Psoas muscle (tissue), 8 donors: Measurements from ENCODE around the gene SMYD3. TPM values are rescaled to one million over a fixed set of nuclear protein-coding genes. Genes with fewer than 3 reads are reported as not detected.

Experiments used
- ATAC-seq, 4 donors: fragments of 200-7000 bp; cut with Tn5 transposase; one replicate each; pipeline ENCODE4 v1.9.1; 2020; ENCODE audit warnings: moderate library complexity in 3 of 4, mild to moderate bottlenecking in 2 of 4
- DNase-seq, 2 donors: peaks; one replicate each; pipeline ENCODE4 v3.0.0-alpha.2; 2020
- H3K27ac ChIP-seq: fragments of 200-600 bp; one replicate; pipeline ENCODE4 v1.8.0; 2022
- H3K27me3 ChIP-seq, 3 donors: fragments of 200-600 bp in 1 of 3; one replicate each; pipeline versions ENCODE4 v1.6.1 to v1.8.0; 2013 to 2022; ENCODE audit warnings: low read length in 2 of 3, mild to moderate bottlenecking in 2 of 3, moderate library complexity in 1 of 3; ENCODE audit not compliant: insufficient read depth in 3 of 3
- H3K36me3 ChIP-seq, 2 donors: fragments of 200-600 bp in 1 of 2; one replicate each; pipeline versions ENCODE4 v1.6.1 to v1.8.0; 2013 to 2022; ENCODE audit warnings: low read depth in 1 of 2, mild to moderate bottlenecking in 1 of 2, moderate library complexity in 1 of 2; ENCODE audit not compliant: insufficient read depth in 1 of 2
- H3K4me1 ChIP-seq: fragments of 200-600 bp; one replicate; pipeline ENCODE4 v1.8.0; 2022
- H3K4me3 ChIP-seq: fragments of 200-600 bp; one replicate; pipeline ENCODE4 v1.8.0; 2022; ENCODE audit warnings: mild to moderate bottlenecking
- H3K9me3 ChIP-seq: fragments of 200-600 bp; one replicate; pipeline ENCODE4 v1.8.0; 2022
- CTCF ChIP-seq: fragments of 200-600 bp; IDR thresholded peaks from one replicate; pipeline ENCODE4 v1.8.0; 2022; ENCODE audit warnings: antibody characterized with exemption
- WGBS, 3 donors: extraction: QIAGEN DNeasy Blood & Tissue Kit; methylation state at CpG; one replicate each; pipeline versions ENCODE4 v1.1.6 to v1.1.7; 2013; 5-methylcytosine and 5-hydroxymethylcytosine counted together
- intact Hi-C, 2 donors: fragments of 100-400 bp; cut with DNase I; formaldehyde crosslinking; loops; one replicate each; pipeline versions ENCODE4 v1.11.0 to v1.14.2; 2022
- polyA plus RNA-seq, 3 donors: library from polyadenylated mRNA; stranded (reverse); fragments of 200-250 nt; gene quantifications; one replicate each; pipeline ENCODE4 v1.2.3, GENCODE V29; 2013
- total RNA-seq, 4 donors: library from RNA; stranded (reverse); fragmentation: NEBNext Ultra II Directional in 2 of 4; extraction: Animal tissue kit (Norgen Biotek cat#: 25700) in 2 of 4; gene quantifications; one replicate each; pipeline versions ENCODE4 v1.2.1 to v1.2.4, GENCODE V29; 2021 to 2023
- donor health status: healthy with polysubstance abuse.
- donor health status: DM: no; HTN: no; CAD: no; lungs with moderate emphysema.
- donor health status: Bipolar disorder and iron deficiency.
- donor health status: healthy.
- donor health status: DM: yes; HTN: yes; CAD: no.
- donor health status: DM: no; HTN: no; CAD: no.
- donor health status: DM: no; HTN: no; CAD: no.
- donor health status: DM: yes; HTN: yes; CAD: no.

Gene SMYD3
- total and polyA plus RNA-seq, 7 donors: 2.9 to 6.4 (median 4.9) TPM

GRCh38 chr1:246065592-246065991 lies 441.5 kb downstream of the SMYD3 start:
- TF ChIP-seq CTCF: no peak
- intact Hi-C loops: no loop called here

GRCh38 chr1:246064891-246065290 lies 442.2 kb downstream of the SMYD3 start:
- no peak for DNase-seq
- Histone ChIP-seq H3K4me1 (no peaks in the 10 kb centered on the region), H3K27me3 (no peaks in the 10 kb centered on the region), H3K27ac (no peak overlapping the region), H3K4me3 (no peak overlapping the region), H3K36me3 (no peaks in the 10 kb centered on the region), H3K9me3 (no peaks in the 10 kb centered on the region)
- no peak for ATAC-seq
- intact Hi-C loops: no loop called here
- WGBS, 3 donors: 66 to 73% (median 71%) methylated on average over 3 of the region's 3 CpGs
- TF ChIP-seq CTCF: no peak

More at GRCh38 chr1:246065592-246065991, 441.5 kb downstream of the SMYD3 start:
- Histone ChIP-seq H3K36me3 (no peaks in the 10 kb centered on the region), H3K27me3 (no peaks in the 10 kb centered on the region), H3K4me1 (no peaks in the 10 kb centered on the region), H3K4me3 (no peak overlapping the region), H3K27ac (no peak overlapping the region), H3K9me3 (no peaks in the 10 kb centered on the region)
- ATAC-seq (no peak), DNase-seq (no peak)
- WGBS, 3 donors: 90 to 96% (median 90%) methylated on average over 3 of the region's 3 CpGs

GRCh38 chr1:246063013-246063616 lies 444.0 kb downstream of the SMYD3 start:
- Histone ChIP-seq H3K27ac (no peak overlapping the region), H3K4me3 (no peak overlapping the region), H3K27me3 (no peaks in the 10 kb centered on the region), H3K4me1 (no peaks in the 10 kb centered on the region), H3K36me3 (no peaks in the 10 kb centered on the region), H3K9me3 (no peaks in the 10 kb centered on the region)
- no peak for TF ChIP-seq CTCF
- ATAC-seq (no peak), DNase-seq (no peak)
- intact Hi-C loops: no loop called here
- WGBS, 3 donors: 78 to 82% (median 79%) methylated on average over 5 of the region's 5 CpGs

- no peak for ATAC-seq
- H3K4me1 ChIP-seq: no peaks in the 10 kb centered on the region
- H3K4me3 ChIP-seq: no peak overlapping the region
- H3K27ac ChIP-seq: no peak overlapping the region
- no peaks in the 10 kb centered on the region for H3K9me3 ChIP-seq
- DNase-seq: no peak
- WGBS, 3 donors: 60 to 66% (median 61%) methylated on average over 3 of the region's 3 CpGs
- no peaks in the 10 kb centered on the region for H3K27me3 ChIP-seq
- H3K36me3 ChIP-seq: no peaks in the 10 kb centered on the region
- intact Hi-C loops: no loop called here
- TF ChIP-seq CTCF: no peak
Measured at GRCh38 chr1:246058466-246058865, 448.6 kb downstream of the SMYD3 start.

- ATAC-seq (no peak), DNase-seq (no peak)
- no peak overlapping the region for H3K27ac ChIP-seq
- no peaks in the 10 kb centered on the region for H3K4me1 ChIP-seq
- no peaks in the 10 kb centered on the region for H3K9me3 ChIP-seq
- no peaks in the 10 kb centered on the region for H3K27me3 ChIP-seq
- TF ChIP-seq CTCF: no peak
- intact Hi-C loops: no loop called here
- no peaks in the 10 kb centered on the region for H3K36me3 ChIP-seq
- 84 to 94% (median 90%) methylated on average over 2 of the region's 2 CpGs for WGBS, 3 donors
- H3K4me3 ChIP-seq: no peak overlapping the region
Measured at GRCh38 chr1:246052603-246053002, 454.5 kb downstream of the SMYD3 start.
